ENCODE measurements around the gene PRAMEF5. TPM values are rescaled to one million over a fixed set of nuclear protein-coding genes. Genes with fewer than 3 reads are reported as not detected.
"Not testable (repeated sequence)": the region's sequence is repeated elsewhere in the genome, so short reads cannot be mapped to it uniquely, and the experiment has no call there.

PRAMEF5 gene
- total RNA-seq: not detected
- polyA plus RNA-seq: not detected
- long read RNA-seq, donor 1: 0 reads
- long read RNA-seq, donor 2: 0 reads
- long read RNA-seq, donor 3: 0 reads
- long read RNA-seq, donor 4: 0 reads
- long read RNA-seq, donor 5: 0 reads
- long read RNA-seq, donor 6: 0 reads
- long read RNA-seq, donor 7: 0 reads
- long read RNA-seq, donor 8: 0 reads
- long read RNA-seq, donor 9: 0 reads
- long read RNA-seq, donor 10: 0 reads

DNA sequence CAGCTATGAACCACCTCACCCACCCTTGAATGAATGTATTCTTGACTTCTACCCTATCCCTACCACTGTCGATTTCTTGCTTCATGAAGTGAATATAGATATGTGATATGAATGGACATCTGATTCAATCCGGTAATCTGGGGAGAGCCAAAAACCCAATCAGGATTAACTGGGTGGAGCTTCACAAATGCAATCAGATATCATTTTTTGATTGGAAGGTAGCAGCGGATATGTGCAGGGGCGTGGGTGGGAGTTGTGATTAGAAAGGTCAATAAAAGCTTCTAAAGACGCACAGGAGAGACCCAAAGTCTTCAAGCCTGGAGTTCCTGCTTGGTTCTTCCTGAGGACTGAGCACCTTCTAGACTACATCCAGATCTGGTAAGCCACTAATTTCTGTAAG lies at the start of gene PRAMEF5:
Gene PRAMEF5 (plus strand): TSS at position 301 of the 400 bp plus-strand sequence. CDS start 5,071 bp downstream, outside the sequence.
- H3K4me3 ChIP-seq; H3K27me3 ChIP-seq; H3K36me3 ChIP-seq (replicated peaks in 1 of 2); DNase-seq; H3K9me3 ChIP-seq (replicated peaks in 1 of 3); H3K4me1 ChIP-seq (replicated peaks in 1 of 2); intact Hi-C loops (cut with DNase I); H3K27ac ChIP-seq: not testable (repeated sequence)
- 85 to 94% (median 89%) methylated on average over 2 of the region's 5 CpGs for WGBS, 4 donors

DNA sequence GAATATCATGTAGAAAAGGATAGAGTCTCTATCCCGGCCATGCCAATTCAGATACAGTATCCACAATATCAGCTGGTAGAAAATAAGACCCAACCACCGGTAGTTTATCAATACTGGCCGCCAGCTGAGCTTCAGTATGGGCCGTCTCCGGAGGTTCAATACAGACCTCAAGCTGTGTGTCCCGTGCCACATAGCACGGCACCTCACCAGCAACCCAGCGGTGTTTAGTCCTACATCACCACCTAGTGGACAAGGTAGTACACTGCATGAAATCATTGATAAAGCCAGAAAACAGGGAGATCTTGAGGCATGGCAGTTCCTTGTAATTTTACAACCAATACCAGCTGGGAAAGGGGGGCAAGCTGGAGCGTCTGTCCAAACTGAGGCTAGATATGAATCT lies 45.3 kb upstream of the PRAMEF5 start:
- intact Hi-C loops (cut with DNase I); H3K4me1 ChIP-seq (replicated peaks in 1 of 2); H3K27me3 ChIP-seq; H3K4me3 ChIP-seq; H3K9me3 ChIP-seq (replicated peaks in 1 of 3); H3K27ac ChIP-seq; DNase-seq; H3K36me3 ChIP-seq (replicated peaks in 1 of 2): not testable (repeated sequence)
- WGBS, 4 donors: no CpG with 5 or more reads among the region's 9 CpGs

DNA sequence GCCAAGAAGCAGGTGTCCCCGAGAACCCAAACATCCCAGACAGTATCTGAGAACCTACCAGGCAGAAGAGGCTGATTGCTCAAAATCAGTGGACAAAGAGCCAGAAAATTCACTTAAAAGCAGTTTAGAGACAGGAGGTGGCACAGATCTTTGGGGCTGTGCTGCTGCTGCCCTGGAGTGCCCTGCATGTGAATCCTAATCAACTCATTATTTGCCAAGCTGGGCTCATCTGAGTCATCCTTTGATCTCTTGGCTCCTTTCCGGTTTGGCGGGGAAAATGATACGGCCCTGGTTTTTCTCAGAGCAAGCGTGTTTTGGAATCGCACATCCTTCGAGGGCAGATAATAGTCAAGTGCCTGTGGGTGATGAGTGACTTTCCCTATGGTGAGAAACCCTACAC lies 37.4 kb upstream of the PRAMEF5 start:
- H3K4me1 ChIP-seq (replicated peaks in 1 of 2); H3K9me3 ChIP-seq (replicated peaks in 1 of 3); DNase-seq; H3K27me3 ChIP-seq; intact Hi-C loops (cut with DNase I); H3K4me3 ChIP-seq; H3K36me3 ChIP-seq (replicated peaks in 1 of 2); H3K27ac ChIP-seq: not testable (repeated sequence)
- WGBS, 4 donors: no CpG with 5 or more reads among the region's 7 CpGs

GRCh38 chr1:13219203-13219602 lies 34.8 kb upstream of the PRAMEF5 start:
- H3K4me3 ChIP-seq; H3K27ac ChIP-seq; intact Hi-C loops (cut with DNase I); H3K9me3 ChIP-seq (replicated peaks in 1 of 3); DNase-seq; H3K4me1 ChIP-seq (replicated peaks in 1 of 2); H3K36me3 ChIP-seq (replicated peaks in 1 of 2); H3K27me3 ChIP-seq: not testable (repeated sequence)
- WGBS, 4 donors: no CpG with 5 or more reads among the region's 3 CpGs

- no CpG with 5 or more reads among the region's 4 CpGs for WGBS, 4 donors
- H3K27me3 ChIP-seq; H3K27ac ChIP-seq; H3K9me3 ChIP-seq (replicated peaks in 1 of 3); DNase-seq; H3K36me3 ChIP-seq (replicated peaks in 1 of 2); H3K4me3 ChIP-seq; H3K4me1 ChIP-seq (replicated peaks in 1 of 2); intact Hi-C loops (cut with DNase I): not testable (repeated sequence)
Observed at GRCh38 chr1:13222788-13223187, 31.2 kb upstream of the PRAMEF5 start.

- WGBS, 4 donors: 85 to 89% (median 86%) methylated on average over 5 of the region's 5 CpGs
- Histone ChIP-seq H3K9me3 (replicated peaks in 1 of 3) (no peaks in the 10 kb centered on the region), H3K4me1 (replicated peaks in 1 of 2) (no peaks in the 10 kb centered on the region), H3K27ac (no peak overlapping the region), H3K27me3 (peaks cover 7% of the 10 kb centered on the region), H3K36me3 (replicated peaks in 1 of 2) (no peaks in the 10 kb centered on the region), H3K4me3 (no peak overlapping the region)
- peak in 1 of 7 donors; percentile 9 for DNase-seq
- TF ChIP-seq POLR2A (IDR thresholded peaks at IDR 0.05) (no peak), CTCF (IDR thresholded peaks at IDR 0.05) (no peak)
- intact Hi-C loops (cut with DNase I): no loop called here
Observed at GRCh38 chr1:13224480-13225060, 29.4 kb upstream of the PRAMEF5 start.

DNA sequence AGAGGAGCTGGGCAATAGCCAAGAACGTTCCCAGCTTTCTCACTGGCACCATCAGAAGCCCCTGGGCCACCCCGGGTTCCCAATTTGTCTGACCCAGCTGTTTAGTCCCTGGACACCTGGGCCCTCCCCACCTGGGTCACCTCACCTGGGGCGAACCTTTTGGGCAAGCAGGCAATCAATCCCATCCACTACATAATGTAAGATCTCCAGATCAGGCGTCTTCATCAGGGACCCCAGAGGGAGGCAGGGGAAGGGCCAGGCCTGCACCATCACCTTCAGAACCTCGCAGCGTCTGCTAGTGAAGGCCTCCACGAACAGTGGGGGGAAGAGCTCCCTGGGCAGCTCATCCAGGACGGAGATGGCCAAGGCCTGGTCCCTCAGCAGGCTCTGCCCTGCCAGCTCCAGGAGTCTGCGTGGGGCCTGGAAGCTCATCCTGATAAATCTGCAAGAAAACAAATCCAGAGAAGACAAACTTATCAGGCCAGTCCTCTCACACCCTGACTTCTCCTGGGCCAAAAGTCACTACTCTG lies 28.3 kb upstream of the PRAMEF5 start, which contains the start of gene PRAMEF18:
Gene PRAMEF18 (minus strand): TSS at position 480 of the 530 bp plus-strand sequence. CDS start 48 bp downstream, at position 432.
- H3K27ac ChIP-seq; H3K27me3 ChIP-seq; intact Hi-C loops (cut with DNase I); H3K4me3 ChIP-seq; H3K4me1 ChIP-seq (replicated peaks in 1 of 2); H3K9me3 ChIP-seq (replicated peaks in 1 of 3); DNase-seq; H3K36me3 ChIP-seq (replicated peaks in 1 of 2): not testable (repeated sequence)
- WGBS, 4 donors: 73 to 82% (median 81%) methylated on average over 7 to 9 of the region's 9 CpGs

DNA sequence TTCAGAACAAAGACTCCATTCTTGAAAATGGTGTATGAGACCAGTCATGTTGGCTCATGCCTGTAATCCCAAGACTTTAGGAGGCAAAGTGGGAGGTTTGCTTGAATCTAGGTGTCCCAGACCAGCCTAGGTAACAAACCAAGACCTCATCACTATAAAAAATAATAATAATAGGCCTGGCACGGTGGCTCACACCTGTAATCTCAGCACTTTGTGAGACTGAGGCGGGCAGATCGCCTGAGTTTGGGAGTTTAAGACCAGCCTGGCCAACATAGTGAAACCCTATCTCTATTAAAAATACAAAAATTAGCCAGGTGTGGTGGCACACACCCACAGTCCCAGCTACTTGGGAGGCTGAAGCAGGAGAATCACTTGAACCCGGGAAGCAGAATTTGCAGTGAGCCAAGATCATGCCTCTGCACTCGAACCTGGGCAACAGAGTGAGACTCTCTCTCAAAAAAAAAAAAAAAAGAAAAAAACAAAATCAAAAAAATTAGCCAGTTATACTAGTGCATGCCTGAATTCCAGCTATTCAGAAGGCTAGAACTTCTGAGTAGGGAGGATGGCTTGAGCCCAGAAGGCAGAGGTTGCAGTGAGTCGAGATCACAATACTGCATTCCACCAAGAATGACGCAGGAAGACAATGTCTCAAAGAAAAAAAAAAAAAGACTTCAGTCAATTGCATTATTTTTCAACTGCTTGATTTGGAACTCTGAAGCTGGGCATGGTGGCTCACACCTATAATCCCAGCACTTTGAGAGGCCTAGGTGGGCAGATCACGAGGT lies 26.5 kb upstream of the PRAMEF5 start:
- H3K36me3 ChIP-seq (replicated peaks in 1 of 2); H3K9me3 ChIP-seq (replicated peaks in 1 of 3); intact Hi-C loops (cut with DNase I); H3K27ac ChIP-seq; H3K27me3 ChIP-seq; H3K4me3 ChIP-seq; DNase-seq; H3K4me1 ChIP-seq (replicated peaks in 1 of 2): not testable (repeated sequence)
- 83 to 88% (median 87%) methylated on average over 8 of the region's 8 CpGs for WGBS, 4 donors

All from adrenal gland (tissue), 19 donors.